Breast epithelium (tissue), 3 donors: ENCODE measurements around the gene SHH.

Experiments
- POLR2A ChIP-seq: fragments of 450-650 bp; IDR thresholded peaks from one replicate; pipeline ENCODE4 v1.6.1; 2016; ENCODE audit warnings: antibody characterized with exemption, mild to moderate bottlenecking, moderate library complexity
- POLR2AphosphoS5 ChIP-seq, 3 donors: sonication (generic); formaldehyde crosslinking; IDR thresholded peaks; one replicate each; pipeline ENCODE4 v1.6.1; 2017; ENCODE audit warnings: antibody characterized with exemption in 3 of 3
- TF ChIP-seq, protein P1 (sequence below), 3 donors: fragments of 450-650 bp; IDR thresholded peaks; one replicate each; pipeline ENCODE4 v1.5.1; 2016 to 2017; ENCODE audit warnings: antibody characterized with exemption in 3 of 3, mild to moderate bottlenecking in 3 of 3, moderate library complexity in 3 of 3

DNA sequence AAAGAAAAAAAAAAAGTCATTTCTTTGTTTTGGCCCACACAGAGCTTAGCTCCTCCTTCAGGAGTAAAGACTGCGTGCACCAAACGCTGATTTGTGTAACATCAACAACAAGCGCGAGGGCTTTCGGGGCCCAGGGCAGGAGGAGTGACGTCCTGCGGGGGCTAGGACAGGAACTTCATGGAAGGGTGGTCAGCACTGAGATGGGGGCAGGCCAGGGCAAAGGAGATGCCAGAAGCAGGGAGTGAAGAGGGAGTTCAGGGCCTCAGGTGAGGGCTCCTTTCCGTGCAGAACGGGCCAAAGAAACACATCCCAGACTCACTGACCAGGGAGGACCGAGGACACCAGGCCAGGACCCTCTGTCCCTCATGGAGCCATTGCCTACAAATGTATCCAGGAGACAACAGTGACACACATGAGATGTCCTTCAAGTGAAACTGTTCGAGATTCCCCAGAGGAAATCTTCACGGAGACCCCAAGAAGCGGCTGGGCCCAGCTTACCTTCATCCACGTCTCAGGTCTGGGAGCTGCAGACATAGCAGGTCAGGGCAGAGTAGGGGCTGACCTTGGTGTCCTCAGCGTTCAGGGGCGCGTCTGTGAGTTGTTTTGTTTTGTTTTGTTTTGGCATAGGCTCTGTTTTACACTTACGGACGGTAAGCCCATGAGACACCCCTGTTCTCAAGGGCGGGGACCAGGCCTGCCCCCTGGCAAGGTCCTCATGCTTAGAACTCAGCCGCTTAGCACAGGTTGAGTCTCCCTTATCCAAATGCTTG, 30.4 kb upstream of the SHH start:
- TF ChIP-seq POLR2A: no peak
- TF ChIP-seq, protein P1, sequence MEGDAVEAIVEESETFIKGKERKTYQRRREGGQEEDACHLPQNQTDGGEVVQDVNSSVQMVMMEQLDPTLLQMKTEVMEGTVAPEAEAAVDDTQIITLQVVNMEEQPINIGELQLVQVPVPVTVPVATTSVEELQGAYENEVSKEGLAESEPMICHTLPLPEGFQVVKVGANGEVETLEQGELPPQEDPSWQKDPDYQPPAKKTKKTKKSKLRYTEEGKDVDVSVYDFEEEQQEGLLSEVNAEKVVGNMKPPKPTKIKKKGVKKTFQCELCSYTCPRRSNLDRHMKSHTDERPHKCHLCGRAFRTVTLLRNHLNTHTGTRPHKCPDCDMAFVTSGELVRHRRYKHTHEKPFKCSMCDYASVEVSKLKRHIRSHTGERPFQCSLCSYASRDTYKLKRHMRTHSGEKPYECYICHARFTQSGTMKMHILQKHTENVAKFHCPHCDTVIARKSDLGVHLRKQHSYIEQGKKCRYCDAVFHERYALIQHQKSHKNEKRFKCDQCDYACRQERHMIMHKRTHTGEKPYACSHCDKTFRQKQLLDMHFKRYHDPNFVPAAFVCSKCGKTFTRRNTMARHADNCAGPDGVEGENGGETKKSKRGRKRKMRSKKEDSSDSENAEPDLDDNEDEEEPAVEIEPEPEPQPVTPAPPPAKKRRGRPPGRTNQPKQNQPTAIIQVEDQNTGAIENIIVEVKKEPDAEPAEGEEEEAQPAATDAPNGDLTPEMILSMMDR (IDR thresholded peaks at IDR 0.05): no peak
- no peak for TF ChIP-seq POLR2AphosphoS5 (IDR thresholded peaks at IDR 0.05)
